ENCODE results near the gene FOXJ3.

DNA sequence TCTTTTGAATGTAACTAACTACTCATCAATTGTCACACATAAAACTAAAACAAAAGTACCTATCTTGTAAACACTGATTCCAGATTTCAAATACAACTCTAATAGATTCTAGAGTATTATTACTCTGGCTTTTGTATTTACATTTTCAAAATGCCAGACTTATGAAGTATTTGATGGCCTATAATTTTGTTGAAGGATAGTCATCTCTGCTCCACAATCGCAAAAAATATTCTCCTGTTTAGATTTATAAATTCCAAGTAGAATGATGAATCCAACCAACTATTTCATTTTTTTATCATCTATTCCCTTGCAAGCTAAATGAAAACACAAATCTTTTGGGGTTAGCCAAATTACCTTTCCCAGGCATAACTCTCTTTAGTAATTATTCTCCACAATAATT, 95.5 kb downstream of the FOXJ3 start:
- TF ChIP-seq POLR2A (IDR thresholded peaks at IDR 0.05), result no peak
- TF ChIP-seq, protein P1, sequence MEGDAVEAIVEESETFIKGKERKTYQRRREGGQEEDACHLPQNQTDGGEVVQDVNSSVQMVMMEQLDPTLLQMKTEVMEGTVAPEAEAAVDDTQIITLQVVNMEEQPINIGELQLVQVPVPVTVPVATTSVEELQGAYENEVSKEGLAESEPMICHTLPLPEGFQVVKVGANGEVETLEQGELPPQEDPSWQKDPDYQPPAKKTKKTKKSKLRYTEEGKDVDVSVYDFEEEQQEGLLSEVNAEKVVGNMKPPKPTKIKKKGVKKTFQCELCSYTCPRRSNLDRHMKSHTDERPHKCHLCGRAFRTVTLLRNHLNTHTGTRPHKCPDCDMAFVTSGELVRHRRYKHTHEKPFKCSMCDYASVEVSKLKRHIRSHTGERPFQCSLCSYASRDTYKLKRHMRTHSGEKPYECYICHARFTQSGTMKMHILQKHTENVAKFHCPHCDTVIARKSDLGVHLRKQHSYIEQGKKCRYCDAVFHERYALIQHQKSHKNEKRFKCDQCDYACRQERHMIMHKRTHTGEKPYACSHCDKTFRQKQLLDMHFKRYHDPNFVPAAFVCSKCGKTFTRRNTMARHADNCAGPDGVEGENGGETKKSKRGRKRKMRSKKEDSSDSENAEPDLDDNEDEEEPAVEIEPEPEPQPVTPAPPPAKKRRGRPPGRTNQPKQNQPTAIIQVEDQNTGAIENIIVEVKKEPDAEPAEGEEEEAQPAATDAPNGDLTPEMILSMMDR (IDR thresholded peaks at IDR 0.05 in 4 of 5, conservative IDR thresholded peaks at IDR 0.05 in 1 of 5), result no peak
